H1 (cell line): ENCODE results near the gene GTPBP1. TPM values are rescaled to one million over a fixed set of nuclear protein-coding genes. Genes with fewer than 3 reads are reported as not detected.

Source experiments
- CTCF ChIA-PET: fragments of 300-600 bp; sonication (Branson Sonifier 250); formaldehyde crosslinking; loops from one replicate; lab custom pipeline; 2021; ENCODE audit not compliant: partially characterized antibody; lab: Charles Lee
- POLR2A ChIA-PET: fragments of 300-600 bp; sonication (Branson Sonifier 250); formaldehyde crosslinking; loops from one replicate; lab custom pipeline; 2021; ENCODE audit warnings: inconsistent platforms; ENCODE audit not compliant: partially characterized antibody; lab: Charles Lee
- DNase-seq, 2 experiments: peaks; one replicate each; pipeline versions ENCODE4 v3.0.0 to v3.0.0-alpha.2; 2010 to 2022; ENCODE audit warnings: low spot score in 2 of 2, low read depth in 1 of 2, mixed read lengths in 1 of 2
- FAIRE-seq: peaks from 2 replicates; lab custom pipeline; 2011; peaks lifted over from hg19 to GRCh38; lab: Jason Lieb, UNC
- H2AFZ ChIP-seq: 2 replicates; pipeline ENCODE4 v1.8.1; 2012; ENCODE audit warnings: low read length, inconsistent platforms
- H2AK5ac ChIP-seq: 2 replicates; pipeline ENCODE4 v1.6.1; 2013; ENCODE audit warnings: low read depth, low read length
- H2BK120ac ChIP-seq: replicated peaks from 2 replicates; pipeline ENCODE3; 2013; ENCODE audit warnings: low read depth, low read length, inconsistent platforms
- H2BK12ac ChIP-seq: 2 replicates; pipeline ENCODE4 v1.6.1; 2013; ENCODE audit warnings: low read depth, low read length
- H2BK15ac ChIP-seq: 2 replicates; pipeline ENCODE4 v1.6.1; 2013; ENCODE audit warnings: low read length
- H2BK20ac ChIP-seq: 2 replicates; pipeline ENCODE4 v1.6.1; 2013; ENCODE audit warnings: low read length
- H2BK5ac ChIP-seq: 2 replicates; pipeline ENCODE4 v1.6.1; 2013; ENCODE audit warnings: low read depth, low read length
- H3K14ac ChIP-seq: 2 replicates; pipeline ENCODE4 v1.6.1; 2013; ENCODE audit warnings: inconsistent platforms; ENCODE audit not compliant: insufficient read length
- H3K18ac ChIP-seq: 2 replicates; pipeline ENCODE4 v1.6.1; 2013; ENCODE audit warnings: low read length; ENCODE audit errors: extremely low read depth
- H3K23ac ChIP-seq: 2 replicates; pipeline ENCODE4 v1.6.1; 2013; ENCODE audit warnings: inconsistent platforms; ENCODE audit not compliant: insufficient read length
- H3K23me2 ChIP-seq: 2 replicates; pipeline ENCODE4 v1.6.1; 2013; ENCODE audit warnings: low read depth, low read length
- H3K27ac ChIP-seq: 2 replicates; pipeline ENCODE4 v1.6.1; 2011; ENCODE audit warnings: low read depth, low read length, inconsistent platforms
- H3K27me3 ChIP-seq, 4 experiments: replicated peaks in 1 of 4; 1 replicate in 1 of 4; 2 replicates in 3 of 4; pipeline versions ENCODE4 v1.6.1 to v1.8.1; 2011 to 2013; ENCODE audit warnings: low read length in 3 of 4, mild to moderate bottlenecking in 3 of 4, inconsistent platforms in 2 of 4, mixed read lengths in 2 of 4, moderate library complexity in 1 of 4; ENCODE audit not compliant: control insufficient read depth in 3 of 4, insufficient read depth in 3 of 4; ENCODE audit errors: extremely low read depth in 1 of 4
- H3K36me3 ChIP-seq, 4 experiments: 2 replicates each; pipeline versions ENCODE4 v1.6.1 to v1.8.1; 2011 to 2013; ENCODE audit warnings: mild to moderate bottlenecking in 4 of 4, low read length in 3 of 4, moderate library complexity in 2 of 4, control low read depth in 1 of 4, inconsistent platforms in 1 of 4; ENCODE audit not compliant: insufficient read depth in 4 of 4, control insufficient read depth in 2 of 4
- H3K4ac ChIP-seq: replicated peaks from 2 replicates; pipeline ENCODE3; 2013; ENCODE audit warnings: low read length, low read depth, mixed read lengths, inconsistent platforms; ENCODE audit not compliant: insufficient read length
- H3K4me1 ChIP-seq, 4 experiments: replicated peaks in 1 of 4; 1 replicate in 1 of 4; 2 replicates in 3 of 4; pipeline versions ENCODE4 v1.6.1 to v1.8.1; 2011 to 2013; ENCODE audit warnings: low read length in 3 of 4, inconsistent platforms in 2 of 4, mixed read lengths in 1 of 4; ENCODE audit not compliant: insufficient read depth in 4 of 4, control insufficient read depth in 3 of 4
- H3K4me2 ChIP-seq, 2 experiments: 2 replicates each; pipeline versions ENCODE4 v1.6.1 to v1.8.1; 2011 to 2013; ENCODE audit warnings: low read depth in 2 of 2, low read length in 2 of 2, control low read depth in 1 of 2, inconsistent platforms in 1 of 2, mild to moderate bottlenecking in 1 of 2; ENCODE audit not compliant: insufficient read depth in 1 of 2
- H3K4me3 ChIP-seq, 4 experiments: fragments of 200-600, 300-600 bp in 1 of 4; sonication (generic), shearing (Covaris generic), sonication (Bioruptor Twin) in 1 of 4; 2 replicates each; pipeline versions ENCODE4 v1.5.1 to v1.8.1; 2011 to 2016; ENCODE audit warnings: low read length in 4 of 4, low read depth in 3 of 4, control low read depth in 2 of 4, inconsistent platforms in 2 of 4, mild to moderate bottlenecking in 2 of 4, mixed read lengths in 1 of 4, moderate library complexity in 1 of 4; ENCODE audit not compliant: insufficient read depth in 2 of 4; ENCODE audit errors: extremely low read depth in 1 of 4
- H3K56ac ChIP-seq: replicated peaks from 2 replicates; pipeline ENCODE3; 2013; ENCODE audit warnings: low read depth, mild to moderate bottlenecking, mixed read lengths, low read length, inconsistent platforms; ENCODE audit not compliant: insufficient read length
- H3K79me1 ChIP-seq: 2 replicates; pipeline ENCODE4 v1.6.1; 2013; ENCODE audit warnings: low read depth, low read length, control low read depth
- H3K79me2 ChIP-seq, 2 experiments: 2 replicates each; pipeline versions ENCODE4 v1.6.1 to v1.8.1; 2012 to 2013; ENCODE audit warnings: low read length in 2 of 2, mild to moderate bottlenecking in 2 of 2, inconsistent platforms in 1 of 2; ENCODE audit not compliant: insufficient read depth in 2 of 2, control insufficient read depth in 1 of 2
- H3K9ac ChIP-seq, 4 experiments: replicated peaks in 1 of 4; 1 replicate in 1 of 4; 2 replicates in 3 of 4; pipeline versions ENCODE4 v1.6.1 to v1.8.1; 2011 to 2013; ENCODE audit warnings: low read depth in 3 of 4, low read length in 3 of 4, control low read depth in 2 of 4, mild to moderate bottlenecking in 2 of 4, moderate library complexity in 2 of 4, inconsistent platforms in 1 of 4; ENCODE audit errors: extremely low read depth in 1 of 4
- H3K9me3 ChIP-seq, 2 experiments: 2 replicates each; pipeline versions ENCODE4 v1.6.1 to v1.8.1; 2012 to 2013; ENCODE audit warnings: mild to moderate bottlenecking in 2 of 2, moderate library complexity in 2 of 2, control low read depth in 1 of 2, inconsistent platforms in 1 of 2, low read depth in 1 of 2, low read length in 1 of 2, mixed read lengths in 1 of 2; ENCODE audit not compliant: insufficient read depth in 2 of 2
- H4K20me1 ChIP-seq, 2 experiments: replicated peaks in 1 of 2; 2 replicates each; pipeline versions ENCODE3 to v1.8.1; 2011 to 2013; ENCODE audit warnings: inconsistent platforms in 2 of 2, low read length in 2 of 2, mild to moderate bottlenecking in 1 of 2; ENCODE audit not compliant: insufficient read depth in 2 of 2, control insufficient read depth in 1 of 2
- H4K5ac ChIP-seq: 2 replicates; pipeline ENCODE4 v1.6.1; 2013; ENCODE audit warnings: low read length, low read depth, mixed read lengths, inconsistent platforms; ENCODE audit not compliant: insufficient read length
- H4K8ac ChIP-seq: 2 replicates; pipeline ENCODE4 v1.8.0; 2013; ENCODE audit warnings: mild to moderate bottlenecking, moderate library complexity, low read length, inconsistent platforms; ENCODE audit not compliant: insufficient read depth; ENCODE audit errors: extremely low read depth
- H4K91ac ChIP-seq: replicated peaks from 2 replicates; pipeline ENCODE3; 2013; ENCODE audit warnings: low read length, mixed read lengths, inconsistent platforms; ENCODE audit not compliant: insufficient read length
- ASH2L ChIP-seq: fragments of 200-600, 300-600 bp; sonication (generic); IDR thresholded peaks from one replicate; pipeline ENCODE4 v1.7.1; 2017; ENCODE audit warnings: low read length
- BCL11A ChIP-seq, 2 experiments: IDR thresholded peaks; one replicate each; pipeline ENCODE4 v1.6.1; 2011; ENCODE audit warnings: low read depth in 2 of 2, low read length in 2 of 2, mild to moderate bottlenecking in 2 of 2
- CEBPB ChIP-seq: IDR thresholded peaks from 2 replicates; pipeline ENCODE4 v1.6.1; 2012; ENCODE audit warnings: low read depth, low read length
- GTF2F1 ChIP-seq: IDR thresholded peaks from 2 replicates; pipeline ENCODE4 v1.6.1; 2012; ENCODE audit warnings: low read depth, low read length, improper control_type of control experiment, borderline replicate concordance
- HDAC6 ChIP-seq: IDR thresholded peaks from one replicate; pipeline ENCODE4 v1.7.1; 2012; ENCODE audit warnings: low read depth, mild to moderate bottlenecking, inconsistent platforms, low read length, moderate library complexity
- PHF8 ChIP-seq: fragments of 200-600 bp; sonication (generic); conservative IDR thresholded peaks from 2 replicates; pipeline ENCODE4 v1.7.1; 2012; ENCODE audit warnings: low read depth, mild to moderate bottlenecking, inconsistent platforms, low read length, moderate library complexity
- RAD21 ChIP-seq, 2 experiments: IDR thresholded peaks in 1 of 2; conservative IDR thresholded peaks in 1 of 2; 2 replicates each; pipeline ENCODE4 v1.6.1; 2011; ENCODE audit warnings: low read depth in 2 of 2, low read length in 2 of 2, improper control_type of control experiment in 1 of 2, inconsistent platforms in 1 of 2, mild to moderate bottlenecking in 1 of 2, moderate library complexity in 1 of 2
- RFX5 ChIP-seq: IDR thresholded peaks from 2 replicates; pipeline ENCODE4 v1.6.1; 2011; ENCODE audit warnings: low read depth, low read length, improper control_type of control experiment, borderline replicate concordance
- RNF2 ChIP-seq: fragments of 200-900, 300-1000 bp; sonication (generic); IDR thresholded peaks from 2 replicates; pipeline ENCODE4 v1.7.1; 2016; ENCODE audit warnings: borderline replicate concordance, low read depth, mild to moderate bottlenecking, antibody characterized with exemption, low read length; ENCODE audit not compliant: poor library complexity, severe bottlenecking; ENCODE audit errors: missing control alignments
- SIX5 ChIP-seq: IDR thresholded peaks from 2 replicates; pipeline ENCODE4 v1.6.1; 2011; ENCODE audit warnings: mild to moderate bottlenecking, low read depth, low read length
- SP1 ChIP-seq: IDR thresholded peaks from 2 replicates; pipeline ENCODE4 v1.6.1; 2011; ENCODE audit warnings: low read depth, low read length
- TAF7 ChIP-seq: optimal IDR thresholded peaks from 2 replicates; pipeline ENCODE3; 2011; ENCODE audit warnings: low read depth, mild to moderate bottlenecking, inconsistent platforms, low read length, moderate library complexity, borderline replicate concordance
- TCF12 ChIP-seq: IDR thresholded peaks from 2 replicates; pipeline ENCODE4 v1.6.1; 2011; ENCODE audit warnings: low read depth, mild to moderate bottlenecking, low read length
- whole genome bisulfite sequencing, 2 experiments: shearing (Covaris generic) in 1 of 2; methylation state at CpG; one replicate each; pipeline versions ENCODE4 v1.1.6 to v1.1.7; 2013 to 2015; ENCODE audit warnings: low lambda C conversion rate in 2 of 2, mixed read lengths in 2 of 2, inconsistent platforms in 1 of 2, low coverage in 1 of 2, missing lambda C conversion rate in 1 of 2; ENCODE audit not compliant: insufficient replicate concordance in 2 of 2, insufficient coverage in 1 of 2, insufficient read length in 1 of 2; ENCODE audit errors: extremely low coverage in 1 of 2, missing lambda C conversion rate in 1 of 2; 5-methylcytosine and 5-hydroxymethylcytosine counted together
- polyA plus RNA-seq, 7 experiments: library from polyadenylated mRNA; depleted of rRNA in 3 of 7; stranded (reverse) in 5 of 7; unstranded in 2 of 7; fragments of >200 nt in 5 of 7; fragments of 200-250 nt in 2 of 7; gene quantifications; 1 replicate in 5 of 7; 2 replicates in 1 of 7; 4 replicates in 1 of 7; pipeline versions ENCODE4 v1.2.1 to v1.2.3, GENCODE V29; 2011 to 2013; ENCODE audit warnings: missing spikeins in 2 of 7, mixed read lengths in 2 of 7
- total RNA-seq: library from RNA; stranded (reverse); fragmentation: NEBNext Ultra II Directional; extraction: Animal tissue kit (Norgen Biotek cat#: 25700); gene quantifications from 2 replicates; pipeline ENCODE4 v1.2.1, GENCODE V29; 2021

Gene GTPBP1
- total and polyA plus RNA-seq, 2 of the 8 experiments (the other 6 are each of a cell fraction or from before 2014, with no cell fraction given) = 53.1 to 91.8 TPM

- Histone ChIP-seq H2AK5ac (no peak overlapping the region), H3K9ac (no peak overlapping the region)
- 94% methylated on average over 9 of the region's 9 CpGs; no CpG with 5 or more reads in 1 of the 2 experiments for WGBS, 2 experiments
Observed at GRCh38 chr22:38741166-38741565, 35.4 kb downstream of the GTPBP1 start.

More at GRCh38 chr22:38741166-38741565, 35.4 kb downstream of the GTPBP1 start:
- Histone ChIP-seq H3K18ac (no peak overlapping the region), H2BK5ac (no peak overlapping the region), H4K5ac (no peak overlapping the region), H3K23ac (no peak overlapping the region), H3K4me1 (no peaks in the 10 kb centered on the region), H3K4me3 (no peak overlapping the region), H2BK15ac (no peak overlapping the region), H3K36me3 (peaks cover 0 to 12% (median 8%) of the 10 kb centered on the region in 4 experiments; a peak in 2 of 8 replicates), H2BK120ac (no peak overlapping the region), H2BK12ac (no peak overlapping the region), H2AFZ (no peak overlapping the region), H3K4ac (no peak overlapping the region), H2BK20ac (no peak overlapping the region), H4K91ac (no peak overlapping the region), H3K27ac (no peak overlapping the region), H4K20me1 (peaks cover 0 to 7% of the 10 kb centered on the region in 2 experiments), H3K79me2 (no peaks in the 10 kb centered on the region), H4K8ac (no peak overlapping the region; the same call in 1 of the 2 replicates), H3K9me3 (no peaks in the 10 kb centered on the region), H3K4me2 (no peak overlapping the region), H3K23me2 (no peaks in the 10 kb centered on the region), H3K56ac (no peak overlapping the region), H3K14ac (no peak overlapping the region), H3K27me3 (no peaks in the 10 kb centered on the region), H3K79me1 (no peaks in the 10 kb centered on the region)
- ChIA-PET POLR2A (interaction anchor here (1.6 to 13.2 kb wide), 5 partner anchors 9 to 20 kb away, joined by 5 to 112 read pairs (median 12); partner anchors contain the start of gene SUN2), CTCF (interaction anchor here (0.6 to 11.1 kb wide), 6 partner anchors 8 to 767 kb away, joined by 3 to 95 read pairs (median 20); no protein-coding TSS in a partner anchor)
- FAIRE-seq (no peak), DNase-seq (no peak)
- TF ChIP-seq CEBPB (no peak), BCL11A (IDR thresholded peaks at IDR 0.05; ENCODE audit: low read depth in 2 of 2, low read length in 2 of 2) (no peak), ASH2L (no peak), SP1 (no peak), RNF2 (no peak), SIX5 (no peak), GTF2F1 (no peak), RFX5 (no peak), TCF12 (no peak), RAD21 (IDR thresholded peaks at IDR 0.05 in 1 of 2, conservative IDR thresholded peaks at IDR 0.05 in 1 of 2; ENCODE audit: low read depth in 2 of 2, low read length in 2 of 2) (no peak), HDAC6 (no peak), TAF7 (no peak), PHF8 (no peak)
